COLO668 (cell line): ENCODE results near the gene ZBTB49.

Experiments used
- DNase-seq: peaks from one replicate; lab custom pipeline; 2025; ENCODE audit not compliant: unreplicated experiment; lab: John Stamatoyannopoulos, UW

The ZBTB49 gene

GRCh38 chr4:4355302-4355701, 65.3 kb downstream of the ZBTB49 start:
- DNase-seq = no peak

GRCh38 chr4:4356106-4357041, 66.3 kb downstream of the ZBTB49 start:
- no peak for DNase-seq

DNA sequence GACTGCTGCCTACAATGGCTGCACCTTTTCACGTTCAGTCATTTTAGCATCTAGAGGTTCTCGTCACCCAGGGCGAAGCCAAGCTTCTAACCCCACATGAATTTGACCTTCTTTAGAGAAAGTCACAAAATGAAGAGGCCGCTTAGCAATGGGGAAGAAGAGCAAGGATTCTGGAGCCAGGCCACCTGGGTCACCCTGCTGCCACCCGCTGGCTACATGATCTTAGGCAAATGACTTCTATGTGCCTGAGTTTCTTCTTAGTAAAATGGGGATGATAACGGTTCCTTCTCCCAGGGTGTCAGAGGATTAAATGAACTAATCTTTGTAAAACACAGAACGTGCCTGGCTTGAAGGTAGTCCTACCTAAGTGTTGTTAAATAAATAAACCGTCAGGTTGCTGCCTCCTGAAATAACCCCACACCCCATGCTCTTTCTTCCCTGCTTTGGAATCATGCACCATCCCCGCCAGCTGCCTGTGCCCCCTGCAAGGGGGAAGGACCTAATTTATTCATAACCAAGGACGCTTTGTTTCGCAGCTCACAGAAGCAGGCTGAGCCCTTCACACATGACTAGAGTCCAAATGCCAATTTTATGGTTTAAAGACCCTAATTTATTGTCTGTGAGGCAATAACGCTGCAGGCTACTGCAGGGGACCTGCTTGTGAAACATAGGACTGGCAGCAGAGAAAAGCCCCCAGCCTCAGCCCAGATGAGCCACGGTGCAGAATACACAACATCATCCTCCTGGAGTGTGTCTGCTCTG, 68.2 kb downstream of the ZBTB49 start:
- DNase-seq = no peak

- no peak for DNase-seq
These were observed 71.8 kb downstream of the ZBTB49 start for GRCh38 chr4:4361883-4362282.

- no peak for DNase-seq
These were observed 73.1 kb downstream of the ZBTB49 start for GRCh38 chr4:4362991-4363697.

- DNase-seq = no peak
These were observed 74.0 kb downstream of the ZBTB49 start for GRCh38 chr4:4364061-4364460.

GRCh38 chr4:4364486-4365208, 74.6 kb downstream of the ZBTB49 start:
- no peak for DNase-seq

- no peak for DNase-seq
These were observed 78.9 kb downstream of the ZBTB49 start for GRCh38 chr4:4368809-4369580.
